ENCODE data around the gene NOCT.

DNA sequence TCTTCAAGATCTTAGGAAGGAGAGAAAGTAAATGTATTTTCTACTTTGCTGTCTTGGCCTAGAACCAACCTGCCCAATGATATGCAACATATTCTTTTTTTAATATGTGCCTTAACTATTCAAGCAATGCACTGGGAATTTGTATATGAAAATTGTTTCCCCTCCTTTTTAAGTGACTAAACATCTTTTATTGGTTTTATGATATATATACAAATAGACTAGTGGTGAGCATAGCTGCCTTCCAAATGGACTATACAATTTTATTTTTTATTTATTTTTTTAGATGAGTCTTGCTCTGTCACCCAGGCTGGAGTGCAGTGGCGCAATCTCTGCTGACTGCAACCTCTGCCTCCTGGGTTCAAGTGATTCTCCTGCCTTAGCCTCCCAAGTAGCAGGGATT is 10.3 kb downstream of the NOCT start:
- TF ChIP-seq, protein P1, sequence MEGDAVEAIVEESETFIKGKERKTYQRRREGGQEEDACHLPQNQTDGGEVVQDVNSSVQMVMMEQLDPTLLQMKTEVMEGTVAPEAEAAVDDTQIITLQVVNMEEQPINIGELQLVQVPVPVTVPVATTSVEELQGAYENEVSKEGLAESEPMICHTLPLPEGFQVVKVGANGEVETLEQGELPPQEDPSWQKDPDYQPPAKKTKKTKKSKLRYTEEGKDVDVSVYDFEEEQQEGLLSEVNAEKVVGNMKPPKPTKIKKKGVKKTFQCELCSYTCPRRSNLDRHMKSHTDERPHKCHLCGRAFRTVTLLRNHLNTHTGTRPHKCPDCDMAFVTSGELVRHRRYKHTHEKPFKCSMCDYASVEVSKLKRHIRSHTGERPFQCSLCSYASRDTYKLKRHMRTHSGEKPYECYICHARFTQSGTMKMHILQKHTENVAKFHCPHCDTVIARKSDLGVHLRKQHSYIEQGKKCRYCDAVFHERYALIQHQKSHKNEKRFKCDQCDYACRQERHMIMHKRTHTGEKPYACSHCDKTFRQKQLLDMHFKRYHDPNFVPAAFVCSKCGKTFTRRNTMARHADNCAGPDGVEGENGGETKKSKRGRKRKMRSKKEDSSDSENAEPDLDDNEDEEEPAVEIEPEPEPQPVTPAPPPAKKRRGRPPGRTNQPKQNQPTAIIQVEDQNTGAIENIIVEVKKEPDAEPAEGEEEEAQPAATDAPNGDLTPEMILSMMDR (conservative IDR thresholded peaks at IDR 0.05; ENCODE audit: low read depth, low read length), result no peak
- no peak for TF ChIP-seq MAZ (IDR thresholded peaks at IDR 0.05; ENCODE audit: borderline replicate concordance, low read depth, low read length)
- TF ChIP-seq, protein P2, sequence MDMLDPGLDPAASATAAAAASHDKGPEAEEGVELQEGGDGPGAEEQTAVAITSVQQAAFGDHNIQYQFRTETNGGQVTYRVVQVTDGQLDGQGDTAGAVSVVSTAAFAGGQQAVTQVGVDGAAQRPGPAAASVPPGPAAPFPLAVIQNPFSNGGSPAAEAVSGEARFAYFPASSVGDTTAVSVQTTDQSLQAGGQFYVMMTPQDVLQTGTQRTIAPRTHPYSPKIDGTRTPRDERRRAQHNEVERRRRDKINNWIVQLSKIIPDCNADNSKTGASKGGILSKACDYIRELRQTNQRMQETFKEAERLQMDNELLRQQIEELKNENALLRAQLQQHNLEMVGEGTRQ (IDR thresholded peaks at IDR 0.05; ENCODE audit: low read depth, low read length), result no peak
- no peak for TF ChIP-seq MXI1 (IDR thresholded peaks at IDR 0.05; ENCODE audit: borderline replicate concordance, low read depth, low read length)
- no peak for TF ChIP-seq POLR2A (IDR thresholded peaks at IDR 0.05; ENCODE audit: low read depth, low read length)
- TF ChIP-seq CEBPB (IDR thresholded peaks at IDR 0.05; ENCODE audit: low read depth, low read length), result peak; percentile 63
- no peak for TF ChIP-seq SMC3 (IDR thresholded peaks at IDR 0.05; ENCODE audit: low read depth, low read length)
- no peak for TF ChIP-seq NFE2L2 (IDR thresholded peaks at IDR 0.05; ENCODE audit: low read depth, low read length)
- no peak for TF ChIP-seq RAD21 (IDR thresholded peaks at IDR 0.05; ENCODE audit: low read length)
- no peak for TF ChIP-seq CHD1 (IDR thresholded peaks at IDR 0.05; ENCODE audit: low read depth, low read length)
- no peak for TF ChIP-seq RFX5 (IDR thresholded peaks at IDR 0.05; ENCODE audit: low read depth, low read length)
- TF ChIP-seq, protein P3, sequence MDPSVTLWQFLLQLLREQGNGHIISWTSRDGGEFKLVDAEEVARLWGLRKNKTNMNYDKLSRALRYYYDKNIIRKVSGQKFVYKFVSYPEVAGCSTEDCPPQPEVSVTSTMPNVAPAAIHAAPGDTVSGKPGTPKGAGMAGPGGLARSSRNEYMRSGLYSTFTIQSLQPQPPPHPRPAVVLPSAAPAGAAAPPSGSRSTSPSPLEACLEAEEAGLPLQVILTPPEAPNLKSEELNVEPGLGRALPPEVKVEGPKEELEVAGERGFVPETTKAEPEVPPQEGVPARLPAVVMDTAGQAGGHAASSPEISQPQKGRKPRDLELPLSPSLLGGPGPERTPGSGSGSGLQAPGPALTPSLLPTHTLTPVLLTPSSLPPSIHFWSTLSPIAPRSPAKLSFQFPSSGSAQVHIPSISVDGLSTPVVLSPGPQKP (IDR thresholded peaks at IDR 0.05; ENCODE audit: borderline replicate concordance, low read depth, low read length), result no peak
- no peak for TF ChIP-seq BHLHE40 (IDR thresholded peaks at IDR 0.05; ENCODE audit: low read depth, low read length)
